Mammary epithelial cell (primary cell): ENCODE measurements around the gene GOT2.

ENCODE experiments used
- CTCF ChIP-seq, 2 donors: IDR thresholded peaks in 1 of 2; conservative IDR thresholded peaks in 1 of 2; 2 replicates each; pipeline ENCODE4 v1.5.1; 2011 to 2012; ENCODE audit warnings: inconsistent platforms in 2 of 2, low read length in 2 of 2, mild to moderate bottlenecking in 2 of 2, control low read depth in 1 of 2, low read depth in 1 of 2; ENCODE audit not compliant: insufficient read depth in 1 of 2; ENCODE audit errors: extremely low read depth in 1 of 2
- EZH2 ChIP-seq: IDR thresholded peaks from 2 replicates; pipeline ENCODE4 v1.6.1; 2012; ENCODE audit warnings: low read length, inconsistent platforms, borderline replicate concordance

- TF ChIP-seq EZH2: no peak
- no peak for TF ChIP-seq CTCF (conservative IDR thresholded peaks at IDR 0.05 in 1 of 2, IDR thresholded peaks at IDR 0.05 in 1 of 2; ENCODE audit: extremely low read depth in 1 of 2, insufficient read depth in 1 of 2, low read depth in 1 of 2, low read length in 2 of 2)
These were observed 63.1 kb downstream of the GOT2 start for GRCh38 chr16:58670946-58671583.
